ENCODE data around the gene WWOX. TPM values are rescaled to one million over a fixed set of nuclear protein-coding genes. Genes with fewer than 3 reads are reported as not detected.

WWOX gene
- total and polyA plus RNA-seq, 2 of the 4 experiments (the other 2 are of a cell fraction), result 2.7 to 5.4 TPM

DNA sequence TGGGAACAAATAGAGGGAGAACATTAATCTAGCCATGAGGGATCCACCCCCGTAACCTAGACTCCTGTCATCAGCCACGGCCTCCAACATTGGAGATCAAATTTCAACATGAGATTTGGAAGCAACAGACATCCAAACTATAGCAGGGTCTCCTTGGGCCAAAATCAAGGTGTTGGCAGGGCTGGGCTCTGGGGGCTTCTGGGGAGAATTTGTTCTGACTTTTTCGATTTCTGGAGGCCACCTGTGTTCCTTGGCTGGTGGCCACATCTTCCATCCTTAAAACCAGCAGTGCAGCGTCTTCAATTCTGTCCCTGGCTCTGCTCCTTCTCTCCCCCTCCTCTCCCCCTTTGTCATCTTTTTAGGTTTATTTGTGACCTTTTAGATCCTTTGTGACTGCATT lies 546.2 kb downstream of the WWOX start:
- Histone ChIP-seq H2AK9ac (replicated peaks; ENCODE audit: low read depth, low read length, poor library complexity) (no peak overlapping the region), H3K4ac (ENCODE audit: low read depth, low read length) (no peak overlapping the region), H3K27me3 (ENCODE audit: control insufficient read depth, insufficient read depth, low read length) (no peaks in the 10 kb centered on the region), H2BK120ac (ENCODE audit: low read depth, low read length) (no peak overlapping the region), H4K20me1 (ENCODE audit: insufficient read depth, low read length) (no peaks in the 10 kb centered on the region), H2AK5ac (ENCODE audit: low read depth, low read length) (no peak overlapping the region), H3K9ac (ENCODE audit: low read depth, low read length) (no peak overlapping the region), H3K36me3 (ENCODE audit: control insufficient read depth, insufficient read depth, low read length) (no peaks in the 10 kb centered on the region), H3K23ac (ENCODE audit: low read depth, low read length) (no peak overlapping the region), H3K56ac (ENCODE audit: extremely low read depth, insufficient read depth, low read length) (no peak overlapping the region), H2BK15ac (ENCODE audit: low read depth, low read length) (no peak overlapping the region), H4K91ac (ENCODE audit: insufficient read depth, low read depth, low read length) (no peak overlapping the region), H4K8ac (ENCODE audit: low read depth in 2 of 2, low read length in 2 of 2) (no peak overlapping the region), H3K79me1 (ENCODE audit: low read depth in 1 of 2, low read length in 2 of 2) (no peaks in the 10 kb centered on the region), H2AFZ (replicated peaks; ENCODE audit: low read length, poor library complexity) (no peak overlapping the region), H2BK5ac (ENCODE audit: low read depth, low read length, poor library complexity, severe bottlenecking) (no peak overlapping the region), H3K4me2 (ENCODE audit: low read depth, low read length) (no peak overlapping the region), H3K27ac (ENCODE audit: insufficient read depth, low read length) (no peak overlapping the region), H3K4me1 (ENCODE audit: control insufficient read depth, insufficient read depth, low read length) (no peaks in the 10 kb centered on the region), H2BK20ac (ENCODE audit: low read depth, low read length) (no peak overlapping the region), H4K5ac (ENCODE audit: low read depth, low read length) (no peak overlapping the region), H3K4me3 (ENCODE audit: insufficient read depth, low read depth, low read length) (no peak overlapping the region), H3K9me1 (ENCODE audit: insufficient read depth, low read length) (no peaks in the 10 kb centered on the region), H3K14ac (replicated peaks; ENCODE audit: low read depth, low read length) (no peak overlapping the region), H3K9me3 (ENCODE audit: control insufficient read depth, insufficient read depth, low read length) (peaks cover 21% of the 10 kb centered on the region), H3K18ac (ENCODE audit: low read depth, low read length) (no peak overlapping the region)
- BruUV-seq (replicated peaks), result no TSS peak
- DNase-seq, result no peak
- no CpG with 5 or more reads among the region's 4 CpGs for WGBS, 2 experiments (ENCODE audit: extremely low coverage in 2 of 2, insufficient read length in 1 of 2)
- dilution Hi-C loops (cut with HindIII; ENCODE audit: low sequenced_read_pairs, unreplicated experiment) (no loop called here), intact Hi-C loops (cut with micrococcal nuclease) (no loop called here), in situ Hi-C loops (cut with MboI; ENCODE audit: low sequenced_read_pairs) (no loop called here)
- no peak for TF ChIP-seq CEBPB (IDR thresholded peaks at IDR 0.05; ENCODE audit: low read depth, low read length)
- TF ChIP-seq NFE2L2 (IDR thresholded peaks at IDR 0.05; ENCODE audit: low read depth, low read length), result no peak
- TF ChIP-seq, protein P1, sequence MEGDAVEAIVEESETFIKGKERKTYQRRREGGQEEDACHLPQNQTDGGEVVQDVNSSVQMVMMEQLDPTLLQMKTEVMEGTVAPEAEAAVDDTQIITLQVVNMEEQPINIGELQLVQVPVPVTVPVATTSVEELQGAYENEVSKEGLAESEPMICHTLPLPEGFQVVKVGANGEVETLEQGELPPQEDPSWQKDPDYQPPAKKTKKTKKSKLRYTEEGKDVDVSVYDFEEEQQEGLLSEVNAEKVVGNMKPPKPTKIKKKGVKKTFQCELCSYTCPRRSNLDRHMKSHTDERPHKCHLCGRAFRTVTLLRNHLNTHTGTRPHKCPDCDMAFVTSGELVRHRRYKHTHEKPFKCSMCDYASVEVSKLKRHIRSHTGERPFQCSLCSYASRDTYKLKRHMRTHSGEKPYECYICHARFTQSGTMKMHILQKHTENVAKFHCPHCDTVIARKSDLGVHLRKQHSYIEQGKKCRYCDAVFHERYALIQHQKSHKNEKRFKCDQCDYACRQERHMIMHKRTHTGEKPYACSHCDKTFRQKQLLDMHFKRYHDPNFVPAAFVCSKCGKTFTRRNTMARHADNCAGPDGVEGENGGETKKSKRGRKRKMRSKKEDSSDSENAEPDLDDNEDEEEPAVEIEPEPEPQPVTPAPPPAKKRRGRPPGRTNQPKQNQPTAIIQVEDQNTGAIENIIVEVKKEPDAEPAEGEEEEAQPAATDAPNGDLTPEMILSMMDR (conservative IDR thresholded peaks at IDR 0.05; ENCODE audit: low read depth, low read length), result no peak
- TF ChIP-seq, protein P2, sequence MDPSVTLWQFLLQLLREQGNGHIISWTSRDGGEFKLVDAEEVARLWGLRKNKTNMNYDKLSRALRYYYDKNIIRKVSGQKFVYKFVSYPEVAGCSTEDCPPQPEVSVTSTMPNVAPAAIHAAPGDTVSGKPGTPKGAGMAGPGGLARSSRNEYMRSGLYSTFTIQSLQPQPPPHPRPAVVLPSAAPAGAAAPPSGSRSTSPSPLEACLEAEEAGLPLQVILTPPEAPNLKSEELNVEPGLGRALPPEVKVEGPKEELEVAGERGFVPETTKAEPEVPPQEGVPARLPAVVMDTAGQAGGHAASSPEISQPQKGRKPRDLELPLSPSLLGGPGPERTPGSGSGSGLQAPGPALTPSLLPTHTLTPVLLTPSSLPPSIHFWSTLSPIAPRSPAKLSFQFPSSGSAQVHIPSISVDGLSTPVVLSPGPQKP (IDR thresholded peaks at IDR 0.05; ENCODE audit: borderline replicate concordance, low read depth, low read length), result no peak
- no peak for TF ChIP-seq CHD1 (IDR thresholded peaks at IDR 0.05; ENCODE audit: low read depth, low read length)
- TF ChIP-seq BHLHE40 (IDR thresholded peaks at IDR 0.05; ENCODE audit: low read depth, low read length), result no peak
- no peak for TF ChIP-seq FOS (IDR thresholded peaks at IDR 0.05; ENCODE audit: low read depth, low read length)
- no peak for TF ChIP-seq POLR2A (IDR thresholded peaks at IDR 0.05; ENCODE audit: low read depth, low read length)
- TF ChIP-seq MAFK (IDR thresholded peaks at IDR 0.05; ENCODE audit: low read depth, low read length), result no peak
- no peak for TF ChIP-seq RFX5 (IDR thresholded peaks at IDR 0.05; ENCODE audit: low read depth, low read length)
- TF ChIP-seq SMC3 (IDR thresholded peaks at IDR 0.05; ENCODE audit: low read depth, low read length), result no peak
- TF ChIP-seq MAZ (IDR thresholded peaks at IDR 0.05; ENCODE audit: borderline replicate concordance, low read depth, low read length), result no peak
- no peak for TF ChIP-seq MXI1 (IDR thresholded peaks at IDR 0.05; ENCODE audit: borderline replicate concordance, low read depth, low read length)
- TF ChIP-seq, protein P3, sequence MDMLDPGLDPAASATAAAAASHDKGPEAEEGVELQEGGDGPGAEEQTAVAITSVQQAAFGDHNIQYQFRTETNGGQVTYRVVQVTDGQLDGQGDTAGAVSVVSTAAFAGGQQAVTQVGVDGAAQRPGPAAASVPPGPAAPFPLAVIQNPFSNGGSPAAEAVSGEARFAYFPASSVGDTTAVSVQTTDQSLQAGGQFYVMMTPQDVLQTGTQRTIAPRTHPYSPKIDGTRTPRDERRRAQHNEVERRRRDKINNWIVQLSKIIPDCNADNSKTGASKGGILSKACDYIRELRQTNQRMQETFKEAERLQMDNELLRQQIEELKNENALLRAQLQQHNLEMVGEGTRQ (IDR thresholded peaks at IDR 0.05; ENCODE audit: low read depth, low read length), result no peak
- no peak for TF ChIP-seq RAD21 (IDR thresholded peaks at IDR 0.05; ENCODE audit: low read length)
- no peak for TF ChIP-seq RCOR1 (IDR thresholded peaks at IDR 0.05; ENCODE audit: insufficient replicate concordance, low read length)
- ChIA-PET CTCF (no interaction called here), POLR2A (ENCODE audit: unreplicated experiment) (no interaction called here)
- no peak for ATAC-seq (ENCODE audit: low read depth)
